ENCODE results near the gene PTH.

The PTH gene

DNA sequence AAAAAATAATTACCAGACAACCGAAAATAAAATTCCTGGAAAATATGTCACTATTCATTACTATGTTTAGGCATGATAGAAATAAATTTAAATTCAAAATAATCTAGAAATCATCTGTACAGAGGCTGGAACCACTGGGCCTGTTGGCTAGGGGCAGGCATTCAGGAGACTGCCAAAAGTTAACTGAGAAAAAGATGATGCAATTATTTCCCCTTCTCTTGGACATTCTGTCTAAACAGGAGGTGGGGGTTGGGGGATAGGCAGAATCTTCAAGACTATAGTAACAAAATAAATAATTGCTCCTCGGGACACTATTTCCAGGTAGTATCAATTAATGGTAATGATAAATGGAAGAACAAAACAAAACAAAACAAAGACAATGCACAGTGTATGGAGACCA is 46.9 kb downstream of the PTH start:
- no peak for DNase-seq (ENCODE audit: low spot score)

DNA sequence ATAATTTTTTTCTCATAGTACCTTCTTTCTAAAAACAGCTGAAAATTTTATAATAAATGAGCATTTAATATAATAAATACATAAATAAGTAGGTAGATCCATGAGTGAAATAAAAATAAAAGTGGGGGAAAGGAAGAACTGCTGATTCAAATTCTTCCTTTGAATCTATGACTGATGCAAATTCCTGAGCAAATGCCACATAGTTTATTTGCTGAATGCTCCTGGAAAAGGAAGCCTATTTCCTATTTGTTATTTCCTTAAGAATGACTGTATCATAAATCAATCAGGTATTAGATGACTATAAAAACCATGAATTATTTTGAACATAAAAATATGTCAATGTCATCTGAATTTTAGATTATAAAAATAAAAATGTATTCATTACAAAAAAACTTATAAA is 49.4 kb downstream of the PTH start:
- DNase-seq (ENCODE audit: low spot score): no peak

DNA sequence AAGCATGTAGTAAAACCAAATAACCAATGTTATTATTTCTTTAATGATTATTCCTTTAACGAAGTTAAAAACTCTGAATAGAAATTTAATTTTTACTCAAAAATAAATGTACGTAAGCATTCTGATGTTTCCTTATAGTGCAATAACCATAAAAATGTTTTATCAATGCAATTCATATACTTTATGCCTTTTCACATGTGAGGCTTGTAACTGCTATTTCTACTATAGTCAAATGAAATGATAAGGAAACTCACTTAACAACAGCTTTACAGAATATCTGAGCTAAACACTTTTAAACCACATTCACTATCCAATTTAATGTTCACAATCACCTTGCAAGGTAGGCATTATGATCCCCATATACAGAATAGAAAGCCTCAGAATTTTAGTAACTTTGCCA is 50.2 kb downstream of the PTH start:
- DNase-seq (ENCODE audit: low spot score): no peak

All from HuH-7.5 (cell line).